Smooth muscle cell (in vitro differentiated cells): ENCODE measurements around the gene ZNF341. TPM values are rescaled to one million over a fixed set of nuclear protein-coding genes. Genes with fewer than 3 reads are reported as not detected.

ENCODE experiments used
- DNase-seq: peaks from one replicate; lab custom pipeline; 2025; ENCODE audit not compliant: unreplicated experiment; lab: John Stamatoyannopoulos, UW
- H2AFZ ChIP-seq: fragments of 200-600 bp; sonication (generic); 2 replicates; pipeline ENCODE4 v1.6.0; 2016; ENCODE audit warnings: antibody characterized with exemption, low read depth, mild to moderate bottlenecking
- H3F3A ChIP-seq: fragments of 200-600 bp; sonication (generic); 2 replicates; pipeline ENCODE4 v1.6.0; 2017; ENCODE audit warnings: antibody characterized with exemption, low read depth
- H3K27ac ChIP-seq: fragments of 200-600 bp; sonication (generic); 2 replicates; pipeline ENCODE4 v1.5.1; 2016; ENCODE audit warnings: low read depth, mild to moderate bottlenecking
- H3K27me3 ChIP-seq: fragments of 200-600 bp; sonication (generic); 2 replicates; pipeline ENCODE4 v1.6.1; 2016; ENCODE audit warnings: low read depth, mild to moderate bottlenecking
- H3K36me3 ChIP-seq: fragments of 200-600 bp; sonication (generic); 2 replicates; pipeline ENCODE4 v1.5.1; 2016; ENCODE audit warnings: low read depth
- H3K4me1 ChIP-seq: fragments of 200-600 bp; sonication (generic); 2 replicates; pipeline ENCODE4 v1.5.1; 2016; ENCODE audit warnings: low read depth
- H3K4me2 ChIP-seq: fragments of 200-600 bp; sonication (generic); 2 replicates; pipeline ENCODE4 v1.6.0; 2016; ENCODE audit warnings: mild to moderate bottlenecking
- H3K4me3 ChIP-seq: fragments of 200-600 bp; sonication (generic); 2 replicates; pipeline ENCODE4 v1.5.1; 2016; ENCODE audit warnings: mild to moderate bottlenecking
- H3K79me2 ChIP-seq: fragments of 200-600 bp; sonication (generic); 2 replicates; pipeline ENCODE4 v1.6.0; 2016; ENCODE audit warnings: low read depth, mild to moderate bottlenecking
- H3K9ac ChIP-seq: fragments of 200-600 bp; sonication (generic); 2 replicates; pipeline ENCODE4 v1.6.0; 2016; ENCODE audit warnings: low read depth
- H3K9me3 ChIP-seq: fragments of 200-600 bp; sonication (generic); replicated peaks from 2 replicates; pipeline ENCODE4 v1.5.1; 2016; ENCODE audit warnings: low read depth
- H4K20me1 ChIP-seq: fragments of 200-600 bp; sonication (generic); 2 replicates; pipeline ENCODE4 v1.6.0; 2016; ENCODE audit warnings: low read depth
- CTCF ChIP-seq: fragments of 200-600 bp; sonication (generic); IDR thresholded peaks from 2 replicates; pipeline ENCODE4 v1.5.1; 2017; ENCODE audit warnings: borderline replicate concordance, mild to moderate bottlenecking, antibody characterized with exemption; ENCODE audit not compliant: insufficient read depth, poor library complexity, severe bottlenecking
- WGBS: methylation state at CpG from one replicate; pipeline ENCODE4 v1.1.7; 2016; ENCODE audit warnings: low lambda C conversion rate; 5-methylcytosine and 5-hydroxymethylcytosine counted together
- polyA plus RNA-seq: library from polyadenylated mRNA; unstranded; fragments of >200 nt; fragmentation: Nextera tagmentation; extraction: Ambion mirVana; gene quantifications from 2 replicates; pipeline ENCODE4 v1.2.1, GENCODE V29; 2016
- total RNA-seq: library from RNA; depleted of rRNA; stranded (reverse); fragments of >200 nt; gene quantifications from 2 replicates; pipeline ENCODE4 v1.2.3, GENCODE V29; 2014

ZNF341 gene
- total and polyA plus RNA-seq, 2 experiments from 2014 or later, result 1.2 to 2.0 TPM

- H3K9ac ChIP-seq, result no peak overlapping the region
- H3K27ac ChIP-seq, result no peak overlapping the region
- H3K27me3 ChIP-seq, result no peaks in the 10 kb centered on the region
- H3K36me3 ChIP-seq, result no peaks in the 10 kb centered on the region
- H2AFZ ChIP-seq, result no peak overlapping the region
- TF ChIP-seq CTCF, result no peak
- WGBS, result 91% methylated on average over 10 of the region's 10 CpGs
- no peaks in the 10 kb centered on the region for H3K79me2 ChIP-seq
- no peaks in the 10 kb centered on the region for H3K9me3 ChIP-seq
- no peaks in the 10 kb centered on the region for H3F3A ChIP-seq
- H4K20me1 ChIP-seq, result no peaks in the 10 kb centered on the region
- H3K4me2 ChIP-seq, result no peak overlapping the region
- no peak overlapping the region for H3K4me3 ChIP-seq
- H3K4me1 ChIP-seq, result no peaks in the 10 kb centered on the region
- no peak for DNase-seq
These were observed 17.9 kb upstream of the ZNF341 start for GRCh38 chr20:33713865-33714367.

DNA sequence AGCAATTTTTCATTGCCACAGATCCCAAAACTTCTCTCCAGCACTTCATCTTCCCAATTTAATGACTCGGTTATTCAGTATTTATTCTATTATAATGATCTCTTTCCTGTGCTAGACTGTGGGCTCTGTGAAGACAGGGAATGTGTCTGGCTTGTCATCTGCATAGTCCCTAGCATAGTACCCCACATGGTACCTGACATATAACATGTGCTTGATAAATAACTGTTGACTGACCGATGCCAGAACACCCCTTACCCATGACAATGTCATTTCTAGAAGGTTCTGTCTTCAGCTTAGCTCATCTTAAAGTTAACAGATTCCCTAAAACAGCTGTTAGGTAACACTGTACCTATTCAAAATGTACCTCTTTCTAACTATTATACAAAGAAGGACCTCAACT is 15.3 kb upstream of the ZNF341 start:
- Histone ChIP-seq H3F3A (no peaks in the 10 kb centered on the region), H3K4me3 (no peak overlapping the region), H3K4me1 (no peaks in the 10 kb centered on the region), H3K4me2 (no peak overlapping the region), H3K9me3 (no peaks in the 10 kb centered on the region), H2AFZ (no peak overlapping the region), H3K36me3 (no peaks in the 10 kb centered on the region), H4K20me1 (no peaks in the 10 kb centered on the region), H3K27me3 (no peaks in the 10 kb centered on the region), H3K79me2 (no peaks in the 10 kb centered on the region), H3K9ac (no peak overlapping the region), H3K27ac (no peak overlapping the region)
- DNase-seq, result no peak
- no peak for TF ChIP-seq CTCF
- 94% methylated on average over 2 of the region's 2 CpGs for WGBS

- no peaks in the 10 kb centered on the region for H3K27me3 ChIP-seq
- 86% methylated on average over 13 of the region's 13 CpGs for WGBS
- no peak for TF ChIP-seq CTCF
- no peak overlapping the region for H3K9ac ChIP-seq
- peak overlapping the region; percentile 90 for H2AFZ ChIP-seq
- peak overlapping the region; percentile 67 for H3K4me3 ChIP-seq
- H3K4me2 ChIP-seq, result peak overlapping the region; percentile 85
- no peak for DNase-seq
- H3K36me3 ChIP-seq, result no peaks in the 10 kb centered on the region
- H4K20me1 ChIP-seq, result no peaks in the 10 kb centered on the region
- no peaks in the 10 kb centered on the region for H3K9me3 ChIP-seq
- no peaks in the 10 kb centered on the region for H3K79me2 ChIP-seq
- no peaks in the 10 kb centered on the region for H3F3A ChIP-seq
- no peak overlapping the region for H3K27ac ChIP-seq
- no peaks in the 10 kb centered on the region for H3K4me1 ChIP-seq
These were observed 12.4 kb upstream of the ZNF341 start for GRCh38 chr20:33719277-33719988.
